ENCODE data around the gene KATNAL2. TPM values are rescaled to one million over a fixed set of nuclear protein-coding genes. Genes with fewer than 3 reads are reported as not detected.
"Not testable (repeated sequence)": the region's sequence is repeated elsewhere in the genome, so short reads cannot be mapped to it uniquely, and the experiment has no call there.

KATNAL2 gene
- total RNA-seq, 1 donor from 2014 or later, result 13.9 TPM

DNA sequence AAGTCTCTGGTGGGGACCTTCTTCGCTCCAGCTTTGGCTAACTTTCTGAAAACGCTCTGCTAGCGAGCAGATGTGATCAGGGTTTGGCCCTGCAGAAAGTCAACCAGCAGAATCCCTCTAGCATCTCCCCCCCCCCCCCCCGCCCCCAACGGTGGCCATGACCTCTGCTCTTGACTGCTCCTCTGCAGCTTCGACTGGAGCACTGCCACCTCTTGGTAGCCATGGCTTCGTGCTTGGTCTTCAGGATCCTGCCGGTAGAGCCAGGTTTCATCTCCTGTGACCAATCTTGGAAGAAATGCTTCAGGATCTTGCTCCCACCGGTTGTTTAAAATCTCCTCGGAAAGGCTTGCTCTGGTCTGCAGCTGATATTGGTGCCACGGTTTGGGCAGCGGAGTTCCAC, 113.5 kb downstream of the KATNAL2 start:
- DNase-seq (ENCODE audit: low read depth), result not testable (repeated sequence)

DNA sequence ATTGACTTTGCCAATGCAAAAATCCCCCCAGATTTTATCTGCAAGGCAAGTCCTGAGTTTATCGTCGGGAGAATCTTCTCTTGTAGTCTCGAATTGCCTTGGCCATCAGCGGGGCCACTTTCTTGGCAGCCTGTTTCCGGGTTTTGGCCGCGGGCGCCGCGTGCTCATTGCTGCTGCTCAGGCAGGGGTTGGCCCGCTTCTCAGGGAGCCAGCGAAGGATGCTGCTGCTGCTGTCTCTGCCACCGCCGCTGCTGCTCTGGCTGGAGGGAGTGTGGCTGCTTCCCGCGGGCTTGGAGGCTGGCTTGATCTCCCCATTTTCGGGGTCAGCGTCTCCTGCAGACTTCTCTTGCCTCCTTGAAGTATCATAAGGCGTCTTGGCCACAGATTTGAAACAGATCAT, 115.5 kb downstream of the KATNAL2 start:
- DNase-seq (ENCODE audit: low read depth), result no peak

DNA sequence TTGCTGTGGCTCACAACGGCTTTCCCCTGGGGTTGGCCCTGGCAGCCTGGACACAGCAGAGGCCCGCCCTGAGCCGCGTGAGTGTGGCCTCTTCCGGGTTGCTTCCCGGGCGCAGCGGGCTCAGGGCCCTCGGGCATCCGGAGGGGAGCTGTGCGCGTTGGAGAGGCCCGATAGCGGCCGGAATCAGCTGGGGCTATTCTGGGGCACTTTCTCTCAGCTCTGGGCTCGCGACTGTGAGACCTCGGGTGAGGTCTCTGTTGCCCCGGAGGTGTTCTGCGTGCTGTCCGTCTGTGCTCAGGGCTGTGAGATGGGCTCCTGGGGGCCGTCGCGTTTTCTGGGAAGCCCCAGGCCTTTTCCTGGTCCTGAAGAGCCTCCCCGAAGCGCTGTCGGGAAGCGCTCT, 117.2 kb downstream of the KATNAL2 start:
- not testable (repeated sequence) for DNase-seq (ENCODE audit: low read depth)

DNA sequence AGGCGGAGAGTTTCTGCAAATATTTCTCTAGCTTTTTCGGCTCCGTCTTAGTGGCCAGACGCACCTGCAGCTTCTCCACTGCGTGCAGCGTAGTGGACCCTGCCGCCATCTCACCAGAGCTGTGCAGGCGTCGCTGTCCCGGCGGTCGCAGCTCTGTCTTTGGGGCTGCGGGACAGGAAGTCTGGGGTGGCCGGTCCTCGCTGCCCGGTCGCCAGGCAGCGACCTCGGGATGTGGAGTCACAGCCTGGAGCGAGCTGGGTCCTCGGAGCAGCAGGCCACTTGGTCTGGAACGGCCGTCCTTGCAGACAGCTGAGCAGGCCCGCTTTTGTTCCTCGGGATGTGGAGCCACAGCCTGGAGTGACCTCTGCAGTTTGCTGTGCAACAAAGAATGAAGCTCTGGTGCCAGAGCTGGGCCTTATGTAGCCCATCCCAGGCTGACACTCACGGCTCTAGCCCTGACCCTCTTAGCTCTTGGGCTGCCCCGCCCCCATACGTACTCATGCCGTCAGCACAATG, 117.8 kb downstream of the KATNAL2 start, which contains the start of gene ELOA2:
Gene ELOA2, minus strand, starts transcription at position 466 of the 516 bp plus-strand sequence. Its CDS starts 357 bp downstream, at position 109.
- DNase-seq (ENCODE audit: low read depth), result no peak

DNA sequence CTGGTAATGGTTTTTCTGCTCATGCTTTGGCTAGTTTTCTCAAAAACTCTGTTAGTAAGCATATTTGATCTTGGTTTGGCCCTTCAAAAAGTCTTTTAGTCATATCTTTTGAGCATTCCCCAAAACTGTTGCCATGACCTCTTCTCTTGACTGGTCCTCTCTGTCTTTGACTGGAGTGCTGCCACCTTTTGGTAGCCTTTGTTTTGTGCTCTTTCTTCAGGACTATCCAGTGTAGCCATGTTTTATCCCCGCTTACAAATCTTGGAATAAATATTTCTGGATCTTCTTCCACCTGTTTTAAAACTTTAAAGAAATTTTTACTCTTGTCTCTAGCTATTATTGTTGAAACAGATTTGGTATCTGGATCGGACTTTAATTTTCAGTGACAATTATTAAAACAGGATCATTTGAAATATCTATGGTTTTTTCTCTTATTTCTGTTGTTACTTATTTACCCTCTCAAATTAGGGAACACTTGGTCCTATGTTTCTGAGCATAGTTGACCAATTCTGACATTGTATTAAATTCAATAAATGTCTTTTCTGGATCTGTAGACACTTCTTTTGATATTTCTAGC, 119.0 kb downstream of the KATNAL2 start:
- peak; percentile 62 for DNase-seq (ENCODE audit: low read depth)

DNA sequence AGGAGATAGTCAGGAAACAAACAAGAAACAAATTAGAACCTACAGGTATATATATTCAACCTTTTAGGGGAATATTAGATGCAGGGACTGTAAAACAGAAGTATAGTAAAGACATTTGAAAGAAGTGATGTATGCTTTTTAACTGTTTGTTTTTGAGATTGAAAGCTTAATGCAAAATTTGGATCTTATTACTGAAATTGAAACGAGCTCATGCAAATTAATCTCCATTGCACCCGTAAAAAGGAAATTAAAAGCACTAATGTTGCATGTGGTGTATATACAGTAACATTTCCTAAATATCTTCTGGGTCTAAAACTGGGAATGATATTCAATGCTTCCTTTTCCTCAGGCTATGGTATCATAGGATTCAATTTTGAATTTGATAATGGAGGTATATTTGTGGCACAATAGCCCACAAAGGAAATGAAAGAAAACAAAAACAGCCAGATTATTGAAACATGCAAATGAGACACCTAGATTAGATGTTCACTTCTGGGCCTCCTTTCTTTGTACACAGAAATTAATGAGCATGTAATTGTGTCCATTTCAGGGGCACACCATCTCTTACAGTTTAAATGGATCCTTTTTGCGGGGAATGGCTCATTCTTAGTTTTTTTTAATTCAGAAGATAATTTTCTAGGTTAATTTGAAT, 119.7 kb downstream of the KATNAL2 start:
- no peak for DNase-seq (ENCODE audit: low read depth)

DNA sequence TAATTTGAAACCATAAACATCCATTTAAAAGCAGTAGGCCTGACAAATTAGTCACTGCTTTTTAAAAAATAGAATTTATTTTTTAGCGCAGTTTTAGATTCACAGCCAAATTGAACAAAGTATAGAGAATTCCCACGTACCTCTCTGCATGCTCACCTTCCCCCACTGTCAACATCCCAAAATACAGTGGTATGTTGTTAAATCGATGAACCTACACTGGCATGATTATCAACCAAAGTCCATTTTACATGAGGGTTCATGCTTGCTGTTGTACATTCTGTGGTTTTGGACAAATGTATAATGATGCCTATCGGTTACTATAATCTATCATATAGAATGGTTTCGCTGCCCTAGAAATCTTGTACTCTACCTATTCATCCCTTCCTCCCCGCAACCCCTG, 123.6 kb downstream of the KATNAL2 start:
- DNase-seq (ENCODE audit: low read depth), result no peak

DNA sequence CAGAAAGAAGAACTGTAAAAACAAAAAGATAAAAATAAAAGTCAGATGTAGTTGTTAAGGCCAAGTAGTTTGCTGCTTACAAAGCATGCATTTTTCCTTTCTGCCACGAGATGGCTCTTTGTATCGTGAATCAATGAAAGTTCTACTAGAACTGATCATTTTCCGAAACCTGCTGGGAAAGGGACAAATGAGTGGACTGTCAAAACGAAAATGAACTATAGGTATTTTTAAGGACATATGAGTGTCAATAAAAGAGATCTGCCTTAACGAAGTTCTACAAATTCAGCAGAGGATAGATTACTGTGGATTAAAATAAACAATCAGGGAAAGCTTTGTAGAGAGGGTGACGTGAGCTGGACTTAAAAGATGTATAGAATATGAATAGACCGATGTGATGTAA, 133.1 kb downstream of the KATNAL2 start:
- peak; percentile 35 for DNase-seq (ENCODE audit: low read depth)

DNA sequence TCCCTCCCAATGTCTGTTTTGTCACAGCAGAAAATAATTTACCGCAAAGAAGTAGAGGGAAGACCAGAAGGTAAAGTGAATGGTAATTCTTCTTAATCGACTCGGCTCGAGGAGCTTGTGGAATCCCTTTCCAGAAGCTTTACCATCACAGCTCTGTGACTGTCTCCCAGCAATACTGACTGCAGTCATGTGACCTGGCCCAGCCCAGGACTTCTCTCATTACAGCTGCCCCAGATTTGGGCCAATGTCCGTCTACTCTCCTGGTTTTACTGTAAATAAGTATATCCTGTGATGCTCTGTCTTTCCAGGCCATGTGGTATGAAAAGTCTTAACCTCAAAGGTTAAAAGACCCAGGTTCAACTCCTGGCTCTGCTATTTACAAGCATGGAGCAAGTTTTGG, 137.0 kb downstream of the KATNAL2 start:
- no peak for DNase-seq (ENCODE audit: low read depth)

DNA sequence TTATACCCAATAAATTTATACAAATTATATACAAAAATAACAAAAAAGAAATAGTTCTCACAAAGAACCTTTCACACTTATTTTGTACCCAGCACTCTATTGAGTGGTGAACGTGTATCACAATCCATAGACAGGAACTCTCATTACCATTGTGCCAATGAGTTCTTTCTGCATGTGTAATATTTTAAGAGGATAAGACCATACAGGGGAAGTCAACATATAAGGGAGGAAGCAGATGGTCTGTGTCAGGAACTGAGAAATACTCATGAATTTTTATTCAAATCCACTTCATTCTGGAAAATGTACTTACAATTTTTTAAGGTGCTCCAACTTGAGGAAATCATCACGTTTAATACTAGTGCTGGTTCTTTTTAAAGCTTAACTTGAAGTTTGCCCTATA, 145.1 kb downstream of the KATNAL2 start:
- DNase-seq (ENCODE audit: low read depth), result no peak

DNA sequence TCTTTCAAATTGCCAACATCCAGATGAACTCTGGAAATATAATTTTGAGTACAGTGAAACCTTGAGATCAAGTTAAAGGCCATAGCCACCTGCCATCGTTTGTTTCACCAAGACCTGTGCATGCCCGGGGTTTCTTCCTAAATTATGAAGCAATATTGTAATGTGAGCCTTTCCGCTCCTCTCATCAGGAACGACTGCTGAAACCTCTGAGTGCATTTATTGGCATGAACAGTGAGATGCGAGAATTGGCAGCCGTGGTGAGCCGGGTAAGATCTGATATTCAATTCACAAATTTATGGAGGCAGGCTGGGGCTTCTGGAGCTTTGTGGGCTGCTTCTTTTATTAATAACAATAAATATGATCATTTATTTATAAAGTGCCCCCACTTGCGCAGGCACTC, 145.7 kb downstream of the KATNAL2 start:
- no peak for DNase-seq (ENCODE audit: low read depth)

DNA sequence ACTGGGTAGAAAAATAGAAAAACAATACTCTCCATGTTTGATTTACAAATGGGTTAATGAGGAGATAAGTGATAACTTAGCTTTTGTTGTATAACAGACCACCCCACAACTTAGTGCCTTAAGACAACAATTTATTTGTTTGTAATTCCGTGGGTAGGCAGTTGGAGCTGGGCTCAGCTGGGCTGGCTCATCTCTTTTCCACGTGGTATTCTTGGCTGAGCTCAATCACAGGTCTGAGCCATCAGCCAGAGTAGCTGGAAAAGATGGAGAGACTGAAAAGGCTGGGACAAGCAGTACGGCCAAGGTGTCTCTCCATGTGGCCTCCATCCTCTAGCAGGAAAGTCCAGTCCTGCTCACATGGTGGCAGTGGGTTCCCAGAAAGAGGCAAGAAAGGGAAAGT, 150.2 kb downstream of the KATNAL2 start:
- no peak for DNase-seq (ENCODE audit: low read depth)

DNA sequence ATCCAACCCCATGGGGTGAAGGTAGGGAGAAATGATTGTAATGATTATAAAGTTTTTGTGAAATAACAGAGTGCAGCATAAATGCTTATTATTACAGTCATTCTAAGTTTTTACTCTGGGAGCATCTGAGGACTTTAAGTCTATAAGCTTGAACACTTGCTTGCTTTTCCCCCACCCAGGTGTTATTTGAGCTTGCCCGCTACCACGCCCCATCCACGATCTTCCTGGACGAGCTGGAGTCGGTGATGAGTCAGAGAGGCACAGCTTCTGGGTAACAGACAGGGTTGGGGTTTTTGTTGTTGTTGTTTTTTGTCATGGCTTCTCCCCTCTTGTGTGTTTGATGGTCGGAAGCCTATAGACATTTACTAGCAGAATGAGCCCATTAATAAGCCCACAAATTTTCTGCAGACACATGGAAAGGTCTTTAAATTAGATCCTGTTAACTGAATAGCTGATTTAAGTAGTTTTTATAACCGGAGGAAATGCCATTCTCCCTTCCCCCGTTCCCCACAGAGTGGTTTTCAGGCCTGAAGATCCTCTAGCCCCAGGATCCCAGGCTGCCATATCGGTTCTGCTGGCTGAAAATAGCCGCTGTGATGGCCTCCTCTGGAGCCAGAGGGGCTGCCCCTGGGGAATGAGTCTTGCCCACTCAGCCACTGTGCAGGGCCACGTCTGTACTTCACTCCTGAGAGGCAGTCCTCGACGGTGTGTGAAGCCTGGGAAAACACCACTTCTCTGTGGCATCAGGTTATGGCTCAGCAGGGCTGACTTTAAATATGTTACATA, 157.9 kb downstream of the KATNAL2 start:
- peak; percentile 77 for DNase-seq (ENCODE audit: low read depth)

DNA sequence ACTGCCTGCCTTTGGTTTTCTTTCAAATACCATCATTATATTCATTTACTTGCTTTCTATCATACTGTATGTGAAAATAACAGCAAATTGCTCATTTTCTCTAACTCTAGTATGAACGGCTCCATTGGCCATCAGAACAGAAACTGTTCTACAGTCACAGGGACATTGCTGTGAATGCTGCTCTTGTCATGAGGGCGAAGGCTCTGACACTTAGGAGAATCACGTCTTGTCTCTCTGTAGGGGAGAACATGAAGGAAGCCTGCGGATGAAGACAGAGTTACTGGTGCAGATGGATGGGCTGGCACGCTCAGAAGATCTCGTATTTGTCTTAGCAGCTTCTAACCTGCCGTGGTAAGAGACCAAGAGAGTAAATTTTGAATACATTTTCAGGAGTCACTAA, 159.7 kb downstream of the KATNAL2 start:
- no peak for DNase-seq (ENCODE audit: low read depth)

DNA sequence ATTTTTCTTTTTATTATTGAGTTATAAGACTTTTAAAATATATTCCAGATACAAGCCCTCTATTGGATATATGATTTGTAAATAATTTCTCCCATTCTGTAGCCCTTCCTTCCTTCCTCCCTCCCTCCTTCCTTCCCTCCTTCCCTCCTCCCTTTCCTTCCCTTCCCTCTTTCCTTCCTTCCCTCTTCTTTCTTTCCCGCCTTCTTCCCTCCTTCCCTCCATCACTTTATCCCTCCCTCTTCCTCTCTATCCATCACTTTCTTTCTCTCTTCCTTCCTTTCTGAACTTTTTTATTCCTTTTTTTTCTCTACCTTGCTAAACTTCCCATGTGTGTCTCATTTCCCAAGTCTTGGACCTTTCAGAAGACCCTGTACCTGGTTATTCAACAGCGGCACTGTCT, 163.5 kb downstream of the KATNAL2 start:
- DNase-seq (ENCODE audit: low read depth), result no peak

DNA sequence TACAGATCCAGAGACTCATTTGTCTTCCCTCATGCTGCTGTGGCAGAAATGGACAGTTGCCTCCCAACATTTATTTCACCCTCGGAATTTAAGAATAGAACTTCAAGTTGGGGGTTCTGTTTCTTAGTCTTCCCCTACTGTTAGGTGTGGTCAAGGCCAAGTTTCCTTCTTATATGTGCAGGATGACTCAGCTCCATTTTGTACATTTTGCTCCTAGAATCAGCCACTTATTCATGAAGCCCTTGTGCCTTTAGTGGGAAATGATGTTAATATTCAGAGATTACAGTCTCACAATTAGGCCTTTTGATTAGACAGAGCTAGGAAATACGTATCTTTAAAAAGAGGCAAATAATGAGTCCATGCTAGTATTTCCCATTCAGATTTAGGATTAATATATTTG, 164.2 kb downstream of the KATNAL2 start:
- DNase-seq (ENCODE audit: low read depth), result no peak

DNA sequence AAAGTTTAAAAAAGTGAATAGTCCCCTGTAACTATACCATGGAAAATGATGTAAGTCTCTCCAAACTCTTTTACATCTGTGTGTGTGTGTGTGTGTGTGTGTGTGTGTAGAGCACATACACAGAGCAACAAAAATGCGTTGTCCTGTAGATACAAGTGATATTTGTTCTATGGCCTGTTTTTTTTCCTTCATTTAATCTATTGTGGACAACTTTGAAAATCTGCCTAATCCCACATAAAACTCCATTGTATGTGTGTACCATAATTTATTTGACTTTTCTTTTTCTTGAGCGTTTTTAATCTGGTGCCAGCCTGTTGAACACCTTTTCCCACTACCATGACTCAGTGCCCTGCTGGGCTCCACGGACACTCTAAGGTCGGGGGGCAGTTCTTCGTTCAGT, 170.3 kb downstream of the KATNAL2 start:
- DNase-seq (ENCODE audit: low read depth), result no peak

DNA sequence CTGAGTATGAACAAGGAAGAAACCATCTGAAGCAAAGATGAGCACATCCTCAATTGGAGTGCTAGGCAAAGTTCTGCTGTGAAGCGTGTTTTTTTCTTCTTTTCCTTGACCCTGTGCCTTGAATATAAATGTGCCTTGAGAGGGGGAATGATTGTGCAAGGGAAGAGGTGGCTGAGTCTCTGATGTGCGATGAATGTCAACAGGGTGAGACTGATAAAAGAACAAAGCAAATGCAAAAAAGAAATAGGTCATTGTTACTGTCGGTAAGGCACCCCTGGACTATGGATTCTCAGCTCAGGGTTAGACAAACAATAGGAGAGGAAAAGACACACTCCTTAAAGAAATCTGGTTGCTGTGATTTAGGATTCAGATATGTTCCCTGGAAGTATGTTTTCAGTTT, 178.4 kb downstream of the KATNAL2 start:
- no peak for DNase-seq (ENCODE audit: low read depth)

DNA sequence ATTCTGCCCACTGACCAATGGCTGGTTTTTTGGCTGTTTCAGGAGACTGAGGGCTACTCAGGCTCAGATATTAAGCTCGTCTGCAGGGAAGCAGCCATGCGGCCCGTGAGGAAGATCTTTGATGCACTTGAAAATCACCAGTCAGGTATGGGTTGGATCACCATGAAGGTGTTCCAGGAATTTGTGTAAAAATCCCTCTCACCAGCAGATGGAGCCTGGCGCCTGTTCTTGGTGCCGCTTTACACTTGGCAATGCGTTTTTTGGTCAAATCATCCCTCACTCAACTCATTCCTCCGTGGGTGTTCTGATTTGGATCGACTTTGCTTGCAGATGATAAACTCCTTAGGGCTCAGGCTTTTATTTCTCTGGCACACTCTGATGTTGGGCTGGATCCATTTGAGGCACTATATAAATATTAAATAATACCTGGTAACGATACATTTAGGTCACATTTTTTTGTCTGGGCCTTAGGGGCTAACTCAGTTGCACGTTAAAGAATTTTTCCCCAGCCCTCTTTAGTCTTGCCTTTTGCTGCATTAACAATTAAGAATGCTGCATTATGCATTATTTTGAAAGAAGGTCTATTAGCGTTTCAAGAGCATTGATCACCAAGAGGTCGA, 182.9 kb downstream of the KATNAL2 start:
- DNase-seq (ENCODE audit: low read depth), result peak; percentile 50

DNA sequence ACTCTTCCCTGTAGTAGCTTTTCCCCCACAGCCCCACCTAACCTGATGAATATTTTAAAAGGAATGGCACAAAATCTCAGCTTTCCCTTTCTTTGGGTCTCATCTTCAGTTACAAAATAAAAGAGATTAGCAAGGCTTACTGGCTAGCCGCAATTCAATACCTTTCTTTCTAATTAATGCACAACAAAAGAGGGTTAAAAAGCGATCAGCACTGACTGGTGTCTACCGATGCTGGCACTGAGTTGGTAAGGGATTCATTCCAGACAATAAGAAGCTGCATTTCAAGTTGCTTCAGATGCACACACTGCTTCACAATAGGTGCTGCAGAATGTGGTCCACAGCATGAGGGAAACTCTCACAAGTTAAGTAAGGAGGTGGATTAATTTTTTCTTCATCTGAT, 191.0 kb downstream of the KATNAL2 start:
- DNase-seq (ENCODE audit: low read depth), result no peak

DNA sequence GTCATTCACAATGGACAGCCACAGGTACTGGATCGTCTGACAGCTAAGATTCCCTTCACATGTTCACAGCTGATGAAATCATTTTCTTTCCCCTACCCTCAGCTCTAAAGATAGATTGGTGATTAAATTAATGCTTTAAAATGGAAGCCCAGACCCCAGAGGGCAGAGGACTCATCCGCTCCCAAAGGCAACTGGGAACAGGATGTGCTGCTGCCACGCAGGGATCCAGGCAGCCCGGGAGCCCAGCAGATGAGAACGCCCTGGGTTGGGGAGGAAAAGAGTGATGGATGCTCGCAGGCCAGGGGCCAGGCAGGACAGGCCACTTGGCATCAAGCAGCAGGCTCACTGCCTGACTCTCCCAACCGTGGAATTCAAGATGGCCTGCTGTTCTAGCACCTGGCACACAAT, 191.6 kb downstream of the KATNAL2 start:
- peak; percentile 26 for DNase-seq (ENCODE audit: low read depth)

DNA sequence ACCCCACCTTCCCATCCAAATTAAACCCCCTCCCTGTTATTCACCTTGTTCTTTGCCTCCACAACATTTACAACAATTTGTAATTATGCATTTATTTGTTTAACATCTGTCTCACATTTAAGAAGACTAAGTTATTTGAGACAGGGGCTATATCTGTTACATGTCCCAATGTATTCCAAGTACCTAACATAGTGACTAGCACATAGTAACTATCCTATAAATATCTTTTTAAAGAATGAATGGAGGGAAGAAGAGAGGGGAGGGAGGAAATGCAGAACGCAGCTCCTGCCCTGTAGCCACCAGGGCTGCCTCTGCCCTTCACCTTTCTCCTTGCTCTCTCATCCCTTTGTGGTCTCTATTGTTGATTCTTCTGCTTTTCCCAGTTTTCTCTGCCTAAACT, 192.3 kb downstream of the KATNAL2 start:
- DNase-seq (ENCODE audit: low read depth), result no peak
